HEK293 (cell line): ENCODE data around the gene SRMS.

Experiments
- ATF2 ChIP-seq: fragments of 450-650 bp; formaldehyde crosslinking; IDR thresholded peaks from 2 replicates; pipeline ENCODE4 v1.5.1; 2016; ENCODE audit warnings: missing biosample characterization, missing genetic modification characterization, low read depth
- EGR2 ChIP-seq: fragments of 450-650 bp; formaldehyde crosslinking; IDR thresholded peaks from 2 replicates; pipeline ENCODE4 v1.5.1; 2016; ENCODE audit warnings: low read depth, missing biosample characterization, missing genetic modification characterization
- FEZF1 ChIP-seq: fragments of 450-650 bp; formaldehyde crosslinking; IDR thresholded peaks from 2 replicates; pipeline ENCODE4 v1.5.1; 2016; ENCODE audit warnings: missing biosample characterization, missing genetic modification characterization
- GLI4 ChIP-seq: fragments of 450-650 bp; formaldehyde crosslinking; IDR thresholded peaks from 2 replicates; pipeline ENCODE4 v1.5.1; 2016; ENCODE audit warnings: missing biosample characterization, missing genetic modification characterization
- HOXD13 ChIP-seq: sonication (generic); formaldehyde crosslinking; IDR thresholded peaks from 2 replicates; pipeline ENCODE4 v1.8.0; 2022; ENCODE audit warnings: missing genetic modification reagents, borderline replicate concordance
- KLF1 ChIP-seq: fragments of 450-650 bp; formaldehyde crosslinking; IDR thresholded peaks from 2 replicates; pipeline ENCODE4 v1.5.1; 2016; ENCODE audit warnings: missing biosample characterization, missing genetic modification characterization
- KLF8 ChIP-seq: fragments of 450-650 bp; formaldehyde crosslinking; IDR thresholded peaks from 2 replicates; pipeline ENCODE4 v1.5.1; 2016; ENCODE audit warnings: missing biosample characterization, missing genetic modification characterization
- PRDM1 ChIP-seq: fragments of 450-650 bp; formaldehyde crosslinking; IDR thresholded peaks from 2 replicates; pipeline ENCODE4; 2016; ENCODE audit warnings: missing biosample characterization, missing genetic modification characterization
- SP3 ChIP-seq: fragments of 450-650 bp; formaldehyde crosslinking; IDR thresholded peaks from 2 replicates; pipeline ENCODE4 v1.5.1; 2016; ENCODE audit warnings: missing biosample characterization, missing genetic modification characterization
- YY1 ChIP-seq: fragments of 450-650 bp; formaldehyde crosslinking; IDR thresholded peaks from 2 replicates; pipeline ENCODE4 v1.5.1; 2018; ENCODE audit warnings: missing biosample characterization, missing genetic modification characterization
- ZBTB26 ChIP-seq: fragments of 450-650 bp; formaldehyde crosslinking; optimal IDR thresholded peaks from 2 replicates; pipeline ENCODE3; 2016; ENCODE audit warnings: missing biosample characterization, mild to moderate bottlenecking, missing genetic modification characterization
- ZFP69B ChIP-seq: fragments of 450-650 bp; formaldehyde crosslinking; IDR thresholded peaks from 2 replicates; pipeline ENCODE4 v1.5.1; 2016; ENCODE audit warnings: missing biosample characterization, missing genetic modification characterization
- ZNF146 ChIP-seq: fragments of 450-650 bp; formaldehyde crosslinking; IDR thresholded peaks from 2 replicates; pipeline ENCODE4 v1.5.1; 2016; ENCODE audit warnings: missing biosample characterization, missing genetic modification characterization
- ZNF2 ChIP-seq: fragments of 450-650 bp; formaldehyde crosslinking; IDR thresholded peaks from 2 replicates; pipeline ENCODE4 v1.5.1; 2016; ENCODE audit warnings: missing biosample characterization, missing genetic modification characterization
- ZNF202 ChIP-seq: fragments of 450-650 bp; formaldehyde crosslinking; IDR thresholded peaks from 2 replicates; pipeline ENCODE4 v1.5.1; 2016; ENCODE audit warnings: missing biosample characterization, missing genetic modification characterization, borderline replicate concordance
- ZNF211 ChIP-seq: fragments of 450-650 bp; formaldehyde crosslinking; IDR thresholded peaks from 2 replicates; pipeline ENCODE4 v1.5.1; 2016; ENCODE audit warnings: low read depth, missing biosample characterization, missing genetic modification characterization
- ZNF23 ChIP-seq: fragments of 450-650 bp; formaldehyde crosslinking; IDR thresholded peaks from 2 replicates; pipeline ENCODE4 v1.5.1; 2016; ENCODE audit warnings: missing biosample characterization, missing genetic modification characterization, borderline replicate concordance
- ZNF248 ChIP-seq: fragments of 450-650 bp; formaldehyde crosslinking; IDR thresholded peaks from 2 replicates; pipeline ENCODE4 v1.5.1; 2017; ENCODE audit warnings: missing biosample characterization, missing genetic modification characterization
- ZNF292 ChIP-seq: fragments of 450-650 bp; formaldehyde crosslinking; IDR thresholded peaks from 2 replicates; pipeline ENCODE4 v1.5.1; 2016; ENCODE audit warnings: low read depth, missing biosample characterization, missing genetic modification characterization, borderline replicate concordance
- ZNF324 ChIP-seq: fragments of 450-650 bp; formaldehyde crosslinking; IDR thresholded peaks from 2 replicates; pipeline ENCODE4 v1.5.1; 2016; ENCODE audit warnings: missing biosample characterization, missing genetic modification characterization
- ZNF350 ChIP-seq: fragments of 450-650 bp; formaldehyde crosslinking; IDR thresholded peaks from 2 replicates; pipeline ENCODE4 v1.5.0; 2017; ENCODE audit warnings: missing biosample characterization, mild to moderate bottlenecking, missing genetic modification characterization
- ZNF394 ChIP-seq: fragments of 450-650 bp; formaldehyde crosslinking; IDR thresholded peaks from 2 replicates; pipeline ENCODE4 v1.5.1; 2016; ENCODE audit warnings: missing biosample characterization, missing genetic modification characterization, mild to moderate bottlenecking, moderate library complexity, borderline replicate concordance
- ZNF48 ChIP-seq: fragments of 450-650 bp; formaldehyde crosslinking; IDR thresholded peaks from 2 replicates; pipeline ENCODE4 v1.5.1; 2016; ENCODE audit warnings: missing biosample characterization, missing genetic modification characterization
- ZNF488 ChIP-seq: fragments of 450-650 bp; formaldehyde crosslinking; IDR thresholded peaks from 2 replicates; pipeline ENCODE4 v1.5.1; 2016; ENCODE audit warnings: missing biosample characterization, missing genetic modification characterization
- ZNF521 ChIP-seq: fragments of 450-650 bp; formaldehyde crosslinking; IDR thresholded peaks from 2 replicates; pipeline ENCODE4 v1.5.1; 2017; ENCODE audit warnings: missing biosample characterization, mild to moderate bottlenecking, missing genetic modification characterization
- ZNF529 ChIP-seq: fragments of 450-650 bp; formaldehyde crosslinking; IDR thresholded peaks from 2 replicates; pipeline ENCODE4 v1.5.1; 2017; ENCODE audit warnings: missing genetic modification characterization, missing biosample characterization; ENCODE audit not compliant: insufficient replicate concordance
- ZNF560 ChIP-seq: fragments of 450-650 bp; formaldehyde crosslinking; IDR thresholded peaks from 2 replicates; pipeline ENCODE4 v1.5.1; 2017; ENCODE audit warnings: missing biosample characterization, missing genetic modification characterization, borderline replicate concordance
- ZNF571 ChIP-seq: fragments of 450-650 bp; formaldehyde crosslinking; IDR thresholded peaks from 2 replicates; pipeline ENCODE4 v1.5.0; 2017; ENCODE audit warnings: missing biosample characterization, missing genetic modification characterization
- ZNF626 ChIP-seq: fragments of 450-650 bp; sonication (Bioruptor Pico); formaldehyde crosslinking; IDR thresholded peaks from 2 replicates; pipeline ENCODE4 v1.5.1; 2018; ENCODE audit warnings: missing biosample characterization, missing genetic modification characterization, inconsistent platforms
- ZNF660 ChIP-seq: fragments of 450-650 bp; IDR thresholded peaks from 2 replicates; pipeline ENCODE4 v1.5.1; 2018; ENCODE audit warnings: missing biosample characterization, mild to moderate bottlenecking, missing genetic modification characterization
- ZNF664 ChIP-seq: fragments of 450-650 bp; formaldehyde crosslinking; IDR thresholded peaks from 2 replicates; pipeline ENCODE4 v1.5.1; 2016; ENCODE audit warnings: missing biosample characterization, missing genetic modification characterization
- ZNF704 ChIP-seq: fragments of 450-650 bp; formaldehyde crosslinking; IDR thresholded peaks from 2 replicates; pipeline ENCODE4 v1.5.1; 2016; ENCODE audit warnings: missing biosample characterization, missing genetic modification characterization
- ZNF791 ChIP-seq: fragments of 450-650 bp; formaldehyde crosslinking; IDR thresholded peaks from 2 replicates; pipeline ENCODE4 v1.5.1; 2016; ENCODE audit warnings: missing biosample characterization, missing genetic modification characterization
- ZNF792 ChIP-seq: fragments of 450-650 bp; formaldehyde crosslinking; IDR thresholded peaks from 2 replicates; pipeline ENCODE4 v1.5.1; 2016; ENCODE audit warnings: missing biosample characterization, missing genetic modification characterization
- ZNF830 ChIP-seq: fragments of 450-650 bp; IDR thresholded peaks from 2 replicates; pipeline ENCODE4 v1.5.0; 2018; ENCODE audit warnings: missing biosample characterization, missing genetic modification characterization, low read depth, mild to moderate bottlenecking, moderate library complexity
- ZNF837 ChIP-seq: fragments of 450-650 bp; formaldehyde crosslinking; IDR thresholded peaks from 2 replicates; pipeline ENCODE4 v1.5.1; 2016; ENCODE audit warnings: missing biosample characterization, missing genetic modification characterization
- ZSCAN4 ChIP-seq: fragments of 450-650 bp; formaldehyde crosslinking; IDR thresholded peaks from 2 replicates; pipeline ENCODE4 v1.5.1; 2017; ENCODE audit warnings: missing biosample characterization, missing genetic modification characterization

The SRMS gene

GRCh38 chr20:63537525-63538203, 9.9 kb downstream of the SRMS start (continued):
- TF ChIP-seq HOXD13 (CRISPR knock-in tag) (no peak), ZNF830 (tag by site-specific recombination) (no peak), ZNF529 (tag by site-specific recombination) (no peak), ZNF23 (no peak), ZNF791 (tag by site-specific recombination) (no peak), ATF2 (tag by site-specific recombination) (no peak), ZBTB26 (tag by site-specific recombination) (peak; percentile 42), ZNF48 (tag by site-specific recombination) (no peak), ZNF521 (tag by site-specific recombination) (no peak), FEZF1 (tag by site-specific recombination) (no peak), ZNF660 (tag by site-specific recombination) (no peak), ZNF394 (tag by site-specific recombination) (peak; percentile 63; the same call in 1 of the 2 replicates), ZNF792 (no peak), YY1 (tag by site-specific recombination) (peak; percentile 68; the same call in 1 of the 2 replicates), ZNF837 (no peak), ZNF626 (tag by site-specific recombination) (no peak), ZNF202 (tag by site-specific recombination) (no peak), ZSCAN4 (tag by site-specific recombination) (0 out of 2 replicates have a peak, but pooled peaks have one; percentile 33), ZNF488 (tag by site-specific recombination) (no peak), EGR2 (tag by site-specific recombination) (peak; percentile 72), ZNF146 (no peak), ZNF704 (tag by site-specific recombination) (no peak), ZNF211 (tag by site-specific recombination) (no peak), ZNF248 (tag by site-specific recombination) (no peak), KLF1 (tag by site-specific recombination) (peak; percentile 60), ZNF2 (tag by site-specific recombination) (peak; percentile 60; the same call in 1 of the 2 replicates), ZNF664 (tag by site-specific recombination) (no peak), ZNF324 (tag by site-specific recombination) (peak; percentile 91), ZNF292 (tag by site-specific recombination) (no peak), SP3 (tag by site-specific recombination) (peak; percentile 91), ZFP69B (peak; percentile 84), KLF8 (tag by site-specific recombination) (peak; percentile 92), GLI4 (tag by site-specific recombination) (no peak), ZNF350 (tag by site-specific recombination) (no peak), ZNF560 (no peak), ZNF571 (no peak), PRDM1 (no peak)
